Measurements from ENCODE around the gene CETN1.

Gene CETN1

DNA sequence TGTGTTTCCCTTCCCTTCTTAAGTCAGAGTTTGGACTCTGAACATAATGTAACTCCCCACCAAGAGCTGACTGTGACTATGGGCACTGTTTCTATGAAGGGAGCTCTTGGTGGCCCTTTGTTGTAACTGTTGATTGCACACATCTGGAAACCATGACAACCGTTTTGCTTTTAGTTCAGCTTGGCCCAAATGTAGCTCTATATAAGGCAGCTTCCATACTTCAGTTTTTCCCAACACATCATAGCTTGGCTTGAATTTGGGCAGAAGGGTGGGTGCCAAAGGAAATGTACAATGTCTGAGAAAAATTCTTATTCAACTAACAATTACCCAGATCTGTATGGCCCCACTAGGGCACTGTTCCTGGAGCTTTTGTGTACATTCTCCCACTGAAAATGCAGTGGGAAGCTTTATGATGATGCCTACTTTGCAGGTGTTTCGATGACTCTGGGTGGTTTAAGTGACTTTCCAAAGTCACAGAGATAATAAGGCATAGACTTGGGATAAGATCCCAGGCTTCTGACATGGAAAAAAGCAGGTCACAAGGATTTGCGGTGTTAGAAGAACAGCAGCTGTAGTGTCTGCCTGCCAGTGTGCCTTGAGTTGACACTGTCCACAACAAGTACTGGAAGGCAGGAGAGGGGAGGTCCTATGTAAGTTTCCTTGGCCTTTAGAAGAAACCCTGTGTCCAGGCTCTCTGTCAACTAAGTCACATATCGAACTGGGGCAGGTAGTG lies 2.4 kb upstream of the CETN1 start:
- no peak for DNase-seq (ENCODE audit: low read depth)

GRCh38 chr18:579238-579637 lies 942 bp upstream of the CETN1 start:
- DNase-seq (ENCODE audit: low read depth) = no peak

DNA sequence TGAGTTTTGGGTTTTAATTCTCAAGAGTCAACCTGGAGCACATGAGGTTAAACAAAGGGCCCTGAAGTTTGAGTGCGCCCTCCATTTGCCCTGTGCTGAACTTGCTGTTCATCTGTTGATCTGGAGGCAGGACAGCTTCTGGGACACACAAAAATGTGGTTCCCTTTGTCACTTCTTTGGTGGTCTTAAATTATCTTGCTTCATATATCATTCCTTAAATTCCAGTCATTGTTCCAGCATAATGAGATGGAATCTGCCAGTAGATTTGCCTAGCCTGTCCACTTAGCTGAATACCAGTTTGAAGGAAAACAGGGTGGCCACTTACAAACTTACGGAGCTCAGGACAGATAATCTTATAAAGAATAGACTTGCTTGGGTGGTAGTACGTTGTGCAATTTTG lies 916 bp downstream of the CETN1 start:
- DNase-seq (ENCODE audit: low read depth) = no peak

GRCh38 chr18:582465-582864 lies 2.3 kb downstream of the CETN1 start:
- DNase-seq (ENCODE audit: low read depth) = no peak

- DNase-seq (ENCODE audit: low read depth) = no peak
Observed at GRCh38 chr18:595068-595467, 14.9 kb downstream of the CETN1 start.

- DNase-seq (ENCODE audit: low read depth) = no peak
Observed at GRCh38 chr18:595571-595970, 15.4 kb downstream of the CETN1 start.

- no peak for DNase-seq (ENCODE audit: low read depth)
Observed at GRCh38 chr18:596288-596881, 16.2 kb downstream of the CETN1 start.

- DNase-seq (ENCODE audit: low read depth) = no peak
Observed at GRCh38 chr18:598124-598589, 18.0 kb downstream of the CETN1 start.

GRCh38 chr18:600107-600506 lies 19.9 kb downstream of the CETN1 start:
- no peak for DNase-seq (ENCODE audit: low read depth)

GRCh38 chr18:604771-605170 lies 24.6 kb downstream of the CETN1 start:
- DNase-seq (ENCODE audit: low read depth) = no peak

DNA sequence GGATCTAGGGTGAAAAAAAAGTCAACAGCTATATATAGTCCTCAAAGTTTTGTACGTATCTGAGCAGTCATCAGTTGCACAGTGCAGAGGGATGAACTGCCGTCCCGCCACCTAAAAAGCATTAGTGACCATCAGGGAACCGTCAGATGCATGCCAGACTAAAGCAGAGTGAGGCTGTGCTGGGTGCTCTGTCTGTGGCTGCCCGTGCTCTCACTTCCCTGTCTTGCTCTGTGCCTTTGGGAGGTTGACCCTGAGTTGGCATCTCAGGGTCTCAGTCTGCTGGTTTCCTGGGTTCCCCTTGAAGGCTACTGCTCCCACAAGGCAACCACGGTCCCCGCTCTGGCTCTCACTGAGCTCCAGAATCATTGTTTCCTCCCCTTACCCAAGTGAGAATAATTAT lies 27.8 kb downstream of the CETN1 start:
- DNase-seq (ENCODE audit: low read depth) = no peak

GRCh38 chr18:610214-610928 lies 30.2 kb downstream of the CETN1 start:
- no peak for DNase-seq (ENCODE audit: low read depth)

DNA sequence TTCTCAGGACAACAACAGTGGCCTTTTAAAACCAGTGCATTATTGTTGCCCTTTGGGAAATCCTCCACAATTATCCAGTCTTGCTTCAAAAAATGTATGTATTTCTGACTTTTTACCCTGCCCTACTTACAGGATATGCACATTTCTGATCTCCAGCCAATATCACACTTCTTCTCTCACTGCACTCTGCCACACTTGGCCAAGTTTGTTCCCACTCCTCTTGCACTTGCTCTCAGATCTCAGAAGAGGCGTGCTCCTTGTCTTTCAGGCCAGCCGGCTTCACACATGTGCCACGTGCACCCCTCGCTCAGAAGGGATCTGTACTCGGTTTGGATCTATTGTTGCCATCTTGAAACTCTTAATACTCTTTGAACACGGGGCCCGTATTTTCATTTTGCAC lies 32.0 kb downstream of the CETN1 start:
- DNase-seq (ENCODE audit: low read depth) = no peak

GRCh38 chr18:614193-614592 lies 34.0 kb downstream of the CETN1 start:
- no peak for DNase-seq (ENCODE audit: low read depth)

DNA sequence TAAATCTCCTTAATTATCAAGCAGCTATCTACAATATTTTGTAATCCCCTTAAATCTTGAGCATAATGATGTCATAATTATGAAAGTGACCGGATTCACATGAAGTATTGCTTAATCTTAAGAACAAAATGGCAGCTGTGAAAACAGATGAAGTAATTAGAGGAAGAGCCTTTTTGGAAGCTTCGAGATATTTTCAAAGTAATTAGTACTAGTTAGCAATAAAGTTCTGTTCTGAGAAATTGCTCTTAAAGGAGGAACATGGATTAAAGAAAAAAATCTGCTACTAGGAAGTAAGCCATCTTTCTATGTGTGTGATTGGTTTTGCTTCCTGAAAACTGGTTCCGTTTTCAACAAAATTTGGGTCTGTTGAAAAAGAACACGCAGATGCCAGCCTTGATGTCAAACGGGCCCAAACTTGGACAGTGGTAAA lies 34.9 kb downstream of the CETN1 start:
- no peak for DNase-seq (ENCODE audit: low read depth)

DNA sequence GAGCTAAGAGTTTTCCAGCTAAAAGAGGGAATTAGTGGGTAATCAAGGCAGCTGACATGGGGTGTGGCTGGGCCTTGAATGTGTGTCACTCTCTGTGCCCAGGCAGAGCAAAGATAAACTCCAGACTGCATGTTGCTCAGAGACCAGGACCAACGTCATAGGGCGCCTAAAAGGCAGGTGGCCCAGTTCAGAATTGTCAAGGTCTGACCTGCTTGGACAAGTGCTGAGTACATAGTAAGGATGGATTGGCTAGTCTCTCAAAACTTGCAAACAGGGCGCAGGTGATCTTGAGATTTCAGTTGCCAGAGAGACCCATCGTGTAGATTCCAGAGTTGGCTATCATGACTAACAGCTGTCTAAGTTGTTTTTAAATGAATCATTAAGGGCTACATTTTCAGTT lies 35.6 kb downstream of the CETN1 start:
- no peak for DNase-seq (ENCODE audit: low read depth)

DNA sequence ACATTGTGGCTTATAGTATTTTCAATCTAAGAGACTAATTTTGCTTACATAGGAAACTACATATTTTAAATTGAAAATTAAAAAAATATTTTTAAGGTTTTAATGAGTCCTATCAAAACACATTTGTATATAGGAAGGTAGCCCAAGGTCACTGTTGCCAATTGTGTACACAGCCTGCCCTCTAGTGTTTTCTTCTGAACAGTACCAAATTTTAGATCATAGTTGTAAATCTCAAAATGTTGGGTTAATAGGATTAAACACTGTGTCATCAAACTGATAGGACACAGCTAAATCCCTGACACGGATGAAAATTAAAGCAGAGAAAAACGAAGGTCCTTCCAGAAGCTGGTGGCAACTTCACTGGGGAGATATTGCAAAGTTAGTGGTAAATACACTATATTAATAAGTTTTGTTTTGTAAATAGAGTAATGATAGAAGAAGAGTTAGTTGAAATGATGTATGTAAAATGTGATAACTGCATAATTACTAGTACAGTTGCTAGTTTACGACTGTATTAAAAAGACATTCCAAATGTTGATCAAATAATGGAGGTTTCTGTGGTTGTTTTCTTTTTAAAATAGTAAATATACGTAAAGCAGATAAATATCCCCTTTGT lies 36.3 kb downstream of the CETN1 start:
- no peak for DNase-seq (ENCODE audit: low read depth)

- no peak for DNase-seq (ENCODE audit: low read depth)
Observed at GRCh38 chr18:617970-618504, 37.9 kb downstream of the CETN1 start.

- DNase-seq (ENCODE audit: low read depth) = no peak
Observed at GRCh38 chr18:618618-619017, 38.4 kb downstream of the CETN1 start.

- DNase-seq (ENCODE audit: low read depth) = no peak
Observed at GRCh38 chr18:621291-622043, 41.3 kb downstream of the CETN1 start.

- no peak for DNase-seq (ENCODE audit: low read depth)
Observed at GRCh38 chr18:622289-622688, 42.1 kb downstream of the CETN1 start.
